ENCODE data around the gene KRTAP4-2. TPM values are rescaled to one million over a fixed set of nuclear protein-coding genes. Genes with fewer than 3 reads are reported as not detected.
"Not testable (repeated sequence)": the region's sequence is repeated elsewhere in the genome, so short reads cannot be mapped to it uniquely, and the experiment has no call there.

The KRTAP4-2 gene
- total and polyA plus RNA-seq, 2 donors (not counting 3 experiments of a cell fraction or from before 2014, with no cell fraction given) = not detected

DNA sequence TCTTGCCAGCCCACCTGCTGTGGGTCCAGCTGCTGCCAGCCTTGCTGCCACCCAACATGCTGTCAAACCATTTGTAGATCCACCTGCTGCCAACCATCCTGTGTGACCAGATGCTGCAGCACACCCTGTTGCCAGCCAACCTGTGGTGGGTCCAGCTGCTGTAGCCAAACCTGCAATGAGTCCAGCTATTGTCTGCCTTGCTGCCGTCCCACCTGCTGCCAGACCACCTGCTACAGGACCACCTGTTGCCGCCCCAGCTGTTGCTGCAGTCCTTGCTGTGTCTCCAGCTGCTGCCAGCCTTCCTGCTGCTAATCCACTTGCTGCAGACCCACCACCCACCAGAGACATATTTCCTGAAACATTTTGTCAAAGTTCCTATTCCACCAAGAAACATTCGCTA, 12.3 kb upstream of the KRTAP4-2 start:
- H3K27me3 ChIP-seq (ENCODE audit: control insufficient read depth in 2 of 2, insufficient read depth in 2 of 2, low read length in 2 of 2) = no peaks in the 10 kb centered on the region
- no TSS peak for BruUV-seq (replicated peaks)
- CTCF ChIA-PET = no interaction called here
- no peaks in the 10 kb centered on the region for H4K20me1 ChIP-seq (replicated peaks; ENCODE audit: control insufficient read depth, extremely low read depth, insufficient read depth, low read length)
- H3K79me2 ChIP-seq (ENCODE audit: control insufficient read depth, insufficient read depth, low read length) = no peaks in the 10 kb centered on the region
- no peak for FAIRE-seq
- no peaks in the 10 kb centered on the region for H3K4me1 ChIP-seq (ENCODE audit: control insufficient read depth, extremely low read depth, insufficient read depth, low read length)
- no peak for DNase-seq (ENCODE audit: low read depth, low spot score)
- TF ChIP-seq, protein P1, sequence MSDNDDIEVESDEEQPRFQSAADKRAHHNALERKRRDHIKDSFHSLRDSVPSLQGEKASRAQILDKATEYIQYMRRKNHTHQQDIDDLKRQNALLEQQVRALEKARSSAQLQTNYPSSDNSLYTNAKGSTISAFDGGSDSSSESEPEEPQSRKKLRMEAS (IDR thresholded peaks at IDR 0.05; ENCODE audit: insufficient read depth, insufficient read length) = no peak
- TF ChIP-seq MYC (IDR thresholded peaks at IDR 0.05; ENCODE audit: low read depth, low read length) (no peak), POLR2AphosphoS5 (IDR thresholded peaks at IDR 0.05; ENCODE audit: insufficient read depth, low read depth, low read length) (no peak), JUN (IDR thresholded peaks at IDR 0.05; ENCODE audit: borderline replicate concordance, insufficient read depth, insufficient read length, low read depth) (no peak), GATA2 (IDR thresholded peaks at IDR 0.05; ENCODE audit: insufficient read depth, insufficient read length, low read depth, low read length) (no peak), EZH2 (IDR thresholded peaks at IDR 0.05; ENCODE audit: borderline replicate concordance, low read depth, low read length, severe bottlenecking) (no peak), FOS (IDR thresholded peaks at IDR 0.05; ENCODE audit: borderline replicate concordance, insufficient read depth, low read length) (no peak), POLR2A (IDR thresholded peaks at IDR 0.05; ENCODE audit: low read depth, low read length) (no peak)
- TF ChIP-seq, protein P2, sequence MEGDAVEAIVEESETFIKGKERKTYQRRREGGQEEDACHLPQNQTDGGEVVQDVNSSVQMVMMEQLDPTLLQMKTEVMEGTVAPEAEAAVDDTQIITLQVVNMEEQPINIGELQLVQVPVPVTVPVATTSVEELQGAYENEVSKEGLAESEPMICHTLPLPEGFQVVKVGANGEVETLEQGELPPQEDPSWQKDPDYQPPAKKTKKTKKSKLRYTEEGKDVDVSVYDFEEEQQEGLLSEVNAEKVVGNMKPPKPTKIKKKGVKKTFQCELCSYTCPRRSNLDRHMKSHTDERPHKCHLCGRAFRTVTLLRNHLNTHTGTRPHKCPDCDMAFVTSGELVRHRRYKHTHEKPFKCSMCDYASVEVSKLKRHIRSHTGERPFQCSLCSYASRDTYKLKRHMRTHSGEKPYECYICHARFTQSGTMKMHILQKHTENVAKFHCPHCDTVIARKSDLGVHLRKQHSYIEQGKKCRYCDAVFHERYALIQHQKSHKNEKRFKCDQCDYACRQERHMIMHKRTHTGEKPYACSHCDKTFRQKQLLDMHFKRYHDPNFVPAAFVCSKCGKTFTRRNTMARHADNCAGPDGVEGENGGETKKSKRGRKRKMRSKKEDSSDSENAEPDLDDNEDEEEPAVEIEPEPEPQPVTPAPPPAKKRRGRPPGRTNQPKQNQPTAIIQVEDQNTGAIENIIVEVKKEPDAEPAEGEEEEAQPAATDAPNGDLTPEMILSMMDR (IDR thresholded peaks at IDR 0.05; ENCODE audit: extremely low read depth in 1 of 2, insufficient read depth in 1 of 2, low read depth in 1 of 2, low read length in 2 of 2) = no peak
- dilution Hi-C loops (cut with MboI; ENCODE audit: extremely low pct_ligation_motif_present, low sequenced_read_pairs) = no loop called here
- H3K4me3 ChIP-seq (replicated peaks in 1 of 3; ENCODE audit: insufficient read depth in 1 of 3, low read depth in 1 of 3, low read length in 3 of 3) = no peak overlapping the region
- H3K4me2 ChIP-seq (ENCODE audit: insufficient read depth, low read length) = no peak overlapping the region
- H3K9me1 ChIP-seq (replicated peaks; ENCODE audit: control insufficient read depth, extremely low read depth, insufficient read depth, low read length) = no peaks in the 10 kb centered on the region
- H3K9me3 ChIP-seq (replicated peaks; ENCODE audit: control insufficient read depth, insufficient read depth, low read length) = no peaks in the 10 kb centered on the region
- POLR2A ChIA-PET = no interaction called here
- H2AFZ ChIP-seq (ENCODE audit: low read depth, low read length) = no peak overlapping the region
- intact Hi-C loops (cut with micrococcal nuclease) = no loop called here
- H3K36me3 ChIP-seq (ENCODE audit: control insufficient read depth in 2 of 2, extremely low read depth in 1 of 2, insufficient read depth in 2 of 2, low read length in 2 of 2) = no peaks in the 10 kb centered on the region
- H3K27ac ChIP-seq (ENCODE audit: insufficient read depth, low read depth, low read length) = no peak overlapping the region
- no peak overlapping the region for H3K9ac ChIP-seq (replicated peaks; ENCODE audit: extremely low read depth, insufficient read depth, low read length)

DNA sequence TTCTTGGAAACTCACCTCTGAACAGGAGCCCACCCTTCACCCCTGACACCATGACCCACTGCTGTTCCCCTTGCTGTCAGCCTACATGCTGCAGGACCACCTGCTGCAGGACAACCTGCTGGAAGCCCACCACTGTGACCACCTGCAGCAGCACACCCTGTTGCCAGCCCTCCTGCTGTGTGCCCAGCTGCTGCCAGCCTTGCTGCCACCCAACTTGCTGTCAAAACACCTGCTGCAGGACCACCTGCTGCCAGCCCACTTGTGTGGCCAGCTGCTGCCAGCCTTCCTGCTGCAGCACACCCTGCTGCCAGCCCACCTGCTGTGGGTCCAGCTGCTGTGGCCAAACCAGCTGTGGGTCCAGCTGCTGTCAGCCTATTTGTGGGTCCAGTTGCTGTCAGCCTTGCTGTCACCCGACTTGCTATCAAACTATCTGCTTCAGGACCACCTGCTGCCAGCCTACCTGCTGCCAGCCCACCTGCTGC, 11.9 kb upstream of the KRTAP4-2 start, which contains the start of gene KRTAP9-1:
KRTAP9-1 (plus strand) TSS at position 51 of the 482 bp plus-strand sequence; CDS start at position 51, 0 bp downstream.
- H3K4me3 ChIP-seq (replicated peaks in 1 of 3; ENCODE audit: insufficient read depth in 1 of 3, low read depth in 1 of 3, low read length in 3 of 3); H3K27me3 ChIP-seq (ENCODE audit: control insufficient read depth in 2 of 2, insufficient read depth in 2 of 2, low read length in 2 of 2); H3K4me2 ChIP-seq (ENCODE audit: insufficient read depth, low read length); POLR2A ChIA-PET; BruUV-seq (replicated peaks); FAIRE-seq; dilution Hi-C loops (cut with MboI; ENCODE audit: extremely low pct_ligation_motif_present, low sequenced_read_pairs); H3K4me1 ChIP-seq (ENCODE audit: control insufficient read depth, extremely low read depth, insufficient read depth, low read length); H4K20me1 ChIP-seq (replicated peaks; ENCODE audit: control insufficient read depth, extremely low read depth, insufficient read depth, low read length); H3K9ac ChIP-seq (replicated peaks; ENCODE audit: extremely low read depth, insufficient read depth, low read length); intact Hi-C loops (cut with micrococcal nuclease); H3K9me1 ChIP-seq (replicated peaks; ENCODE audit: control insufficient read depth, extremely low read depth, insufficient read depth, low read length); H3K79me2 ChIP-seq (ENCODE audit: control insufficient read depth, insufficient read depth, low read length); H3K27ac ChIP-seq (ENCODE audit: insufficient read depth, low read depth, low read length); H2AFZ ChIP-seq (ENCODE audit: low read depth, low read length); H3K36me3 ChIP-seq (ENCODE audit: control insufficient read depth in 2 of 2, extremely low read depth in 1 of 2, insufficient read depth in 2 of 2, low read length in 2 of 2); DNase-seq (ENCODE audit: low read depth, low spot score); CTCF ChIA-PET; H3K9me3 ChIP-seq (replicated peaks; ENCODE audit: control insufficient read depth, insufficient read depth, low read length): not testable (repeated sequence)
